Endothelial cell of umbilical vein (primary cell): ENCODE results near the gene UBR3. TPM values are rescaled to one million over a fixed set of nuclear protein-coding genes. Genes with fewer than 3 reads are reported as not detected.

Experiments
- BruUV-seq: library from RNA; stranded (reverse); fragments of 400-500 nt; replicated peaks from 2 replicates; lab custom pipeline; 2021; lab: Mats Ljungman, UMichigan
- CTCF ChIA-PET: fragments of 300-600, 350-600 bp; sonication (Branson Sonifier 250); formaldehyde crosslinking; loops from one replicate; lab custom pipeline; 2021; ENCODE audit warnings: antibody characterized with exemption, inconsistent platforms; lab: Charles Lee
- POLR2A ChIA-PET: fragments of 300-600, 350-600 bp; sonication (Branson Sonifier 250); formaldehyde crosslinking; loops from one replicate; lab custom pipeline; 2021; ENCODE audit warnings: antibody characterized with exemption, inconsistent platforms; lab: Charles Lee
- DNase-seq: peaks from one replicate; pipeline ENCODE4 v3.0.0-alpha.2; 2011; ENCODE audit warnings: low read depth, low spot score
- FAIRE-seq: peaks from 2 replicates; lab custom pipeline; 2011; peaks lifted over from hg19 to GRCh38; lab: Jason Lieb, UNC
- H2AFZ ChIP-seq: 2 replicates; pipeline ENCODE4 v1.6.0; 2012; ENCODE audit warnings: low read depth, low read length, control low read depth, inconsistent platforms
- H3K27ac ChIP-seq: 2 replicates; pipeline ENCODE4 v1.5.1; 2011; ENCODE audit warnings: low read depth, mild to moderate bottlenecking, control low read depth, low read length, moderate library complexity; ENCODE audit not compliant: insufficient read depth
- H3K27me3 ChIP-seq, 2 experiments: 2 replicates each; pipeline versions ENCODE4 v1.6.0 to v1.6.1; 2011; ENCODE audit warnings: low read length in 2 of 2, mixed read lengths in 1 of 2; ENCODE audit not compliant: control insufficient read depth in 2 of 2, insufficient read depth in 2 of 2
- H3K36me3 ChIP-seq, 2 experiments: 2 replicates in 1 of 2; 3 replicates in 1 of 2; pipeline ENCODE4 v1.5.1; 2011; ENCODE audit warnings: low read length in 2 of 2, mild to moderate bottlenecking in 1 of 2, moderate library complexity in 1 of 2; ENCODE audit not compliant: control insufficient read depth in 2 of 2, insufficient read depth in 2 of 2; ENCODE audit errors: extremely low read depth in 1 of 2
- H3K4me1 ChIP-seq: 3 replicates; pipeline ENCODE4 v1.5.1; 2011; ENCODE audit warnings: mild to moderate bottlenecking, low read length; ENCODE audit not compliant: control insufficient read depth, insufficient read depth; ENCODE audit errors: extremely low read depth
- H3K4me2 ChIP-seq: 2 replicates; pipeline ENCODE4 v1.6.1; 2011; ENCODE audit warnings: low read length, control low read depth, mixed read lengths; ENCODE audit not compliant: insufficient read depth
- H3K4me3 ChIP-seq, 3 experiments: fragments of 200-600 bp in 1 of 3; sonication (generic), shearing (Covaris generic) in 1 of 3; replicated peaks in 1 of 3; 2 replicates each; pipeline ENCODE4 v1.5.1; 2011 to 2016; ENCODE audit warnings: control low read depth in 3 of 3, low read length in 3 of 3, mild to moderate bottlenecking in 2 of 3, inconsistent platforms in 1 of 3, low read depth in 1 of 3, moderate library complexity in 1 of 3; ENCODE audit not compliant: insufficient read depth in 1 of 3
- H3K79me2 ChIP-seq: 2 replicates; pipeline ENCODE4 v1.6.0; 2012; ENCODE audit warnings: low read length, inconsistent platforms; ENCODE audit not compliant: control insufficient read depth, insufficient read depth
- H3K9ac ChIP-seq: replicated peaks from 2 replicates; pipeline ENCODE3; 2011; ENCODE audit warnings: low read length, control low read depth; ENCODE audit not compliant: insufficient read depth; ENCODE audit errors: extremely low read depth
- H3K9me1 ChIP-seq: replicated peaks from 3 replicates; pipeline ENCODE4 v1.6.0; 2011; ENCODE audit warnings: mild to moderate bottlenecking, low read length; ENCODE audit not compliant: control insufficient read depth, insufficient read depth; ENCODE audit errors: extremely low read depth
- H3K9me3 ChIP-seq: replicated peaks from 2 replicates; pipeline ENCODE4 v1.5.1; 2012; ENCODE audit warnings: low read length, inconsistent platforms; ENCODE audit not compliant: control insufficient read depth, insufficient read depth
- H4K20me1 ChIP-seq: replicated peaks from 2 replicates; pipeline ENCODE3; 2011; ENCODE audit warnings: mild to moderate bottlenecking, low read length; ENCODE audit not compliant: control insufficient read depth, insufficient read depth; ENCODE audit errors: extremely low read depth
- EZH2 ChIP-seq: IDR thresholded peaks from 2 replicates; pipeline ENCODE4 v1.6.1; 2012; ENCODE audit warnings: borderline replicate concordance, low read depth, mild to moderate bottlenecking, moderate library complexity, low read length, inconsistent platforms; ENCODE audit not compliant: severe bottlenecking
- FOS ChIP-seq: IDR thresholded peaks from 2 replicates; pipeline ENCODE4 v1.6.1; 2011; ENCODE audit warnings: mild to moderate bottlenecking, low read length, moderate library complexity, borderline replicate concordance; ENCODE audit not compliant: insufficient read depth
- GATA2 ChIP-seq: IDR thresholded peaks from 2 replicates; pipeline ENCODE4 v1.7.0; 2011; ENCODE audit warnings: low read depth, mild to moderate bottlenecking, moderate library complexity, mixed read lengths, low read length; ENCODE audit not compliant: insufficient read length, insufficient read depth
- JUN ChIP-seq: IDR thresholded peaks from 2 replicates; pipeline ENCODE4 v1.6.1; 2011; ENCODE audit warnings: borderline replicate concordance, low read depth; ENCODE audit not compliant: insufficient read length, insufficient read depth
- MAX ChIP-seq: IDR thresholded peaks from 2 replicates; pipeline ENCODE4 v1.6.1; 2011; ENCODE audit not compliant: insufficient read depth, insufficient read length
- POLR2A ChIP-seq: IDR thresholded peaks from 2 replicates; pipeline ENCODE4 v1.6.1; 2012; ENCODE audit warnings: low read depth, mild to moderate bottlenecking, control low read depth, low read length
- POLR2AphosphoS5 ChIP-seq: IDR thresholded peaks from 2 replicates; pipeline ENCODE4 v1.6.1; 2012; ENCODE audit warnings: low read depth, mild to moderate bottlenecking, control low read depth, low read length, moderate library complexity; ENCODE audit not compliant: insufficient read depth
- dilution Hi-C: fragments of 300-500 bp; cut with MboI; formaldehyde crosslinking; loops from one replicate; pipeline ENCODE4 v1.15.0; 2019; ENCODE audit warnings: low sequenced_read_pairs; ENCODE audit not compliant: extremely low pct_ligation_motif_present
- intact Hi-C: fragments of 100-400 bp; cut with micrococcal nuclease; formaldehyde crosslinking; loops from one replicate; pipeline ENCODE4 v1.10.0; 2022
- polyA plus RNA-seq, 4 experiments: library from polyadenylated mRNA; depleted of rRNA in 3 of 4; stranded (reverse) in 3 of 4; unstranded in 1 of 4; fragments of >200 nt; gene quantifications; 2 replicates each; pipeline versions ENCODE4 v1.2.1 to v1.2.3, GENCODE V29; 2011 to 2012; ENCODE audit warnings: missing spikeins in 1 of 4
- total RNA-seq: library from RNA; stranded (reverse); gene quantifications from 2 replicates; pipeline ENCODE4 v1.2.3, GENCODE V29; 2021

The UBR3 gene
- total and polyA plus RNA-seq, 2 donors (not counting 3 experiments of a cell fraction or from before 2014, with no cell fraction given), result 5.3 to 27.5 TPM

GRCh38 chr2:169910109-169910799 is 83.0 kb downstream of the UBR3 start:
- Histone ChIP-seq H3K4me1 (no peaks in the 10 kb centered on the region), H3K36me3 (no peaks in the 10 kb centered on the region), H3K9me1 (no peaks in the 10 kb centered on the region), H3K4me3 (no peak overlapping the region), H3K27ac (no peak overlapping the region), H3K27me3 (no peaks in the 10 kb centered on the region), H4K20me1 (no peaks in the 10 kb centered on the region), H2AFZ (no peak overlapping the region), H3K9ac (no peak overlapping the region), H3K4me2 (no peak overlapping the region), H3K79me2 (no peaks in the 10 kb centered on the region), H3K9me3 (no peaks in the 10 kb centered on the region)
- BruUV-seq, result no TSS peak
- TF ChIP-seq POLR2AphosphoS5 (no peak), JUN (no peak), POLR2A (no peak), MAX (no peak), FOS (no peak), EZH2 (no peak), GATA2 (no peak)
- no peak for FAIRE-seq
- ChIA-PET CTCF (interaction anchor here (0.6 to 1.7 kb wide), 4 partner anchors 9 to 264 kb away, joined by 4 to 5 read pairs (median 4); partner anchors contain the start of gene METTL5), POLR2A (no interaction called here)
- intact Hi-C loops, result no loop called here
- DNase-seq, result no peak
- dilution Hi-C loops, result no loop called here
